ENCODE measurements around the gene SLC44A3.

The SLC44A3 gene

GRCh38 chr1:94919241-94920030 lies 99.3 kb downstream of the SLC44A3 start:
- no peak for TF ChIP-seq CTCF (IDR thresholded peaks at IDR 0.05; ENCODE audit: borderline replicate concordance, insufficient read depth, low read depth, low read length)
- no peak overlapping the region for H3K4me3 ChIP-seq (ENCODE audit: low read depth, low read length)

- TF ChIP-seq CTCF (IDR thresholded peaks at IDR 0.05; ENCODE audit: borderline replicate concordance, insufficient read depth, low read depth, low read length): no peak
Observed at GRCh38 chr1:94920061-94920460, 99.9 kb downstream of the SLC44A3 start.

GRCh38 chr1:94921977-94922376 lies 101.8 kb downstream of the SLC44A3 start:
- TF ChIP-seq CTCF (IDR thresholded peaks at IDR 0.05; ENCODE audit: borderline replicate concordance, insufficient read depth, low read depth, low read length): no peak
- H3K4me3 ChIP-seq (ENCODE audit: low read depth, low read length): no peak overlapping the region

More at GRCh38 chr1:94920061-94920460, 99.9 kb downstream of the SLC44A3 start:
- H3K4me3 ChIP-seq (ENCODE audit: low read depth, low read length): no peak overlapping the region

- no peak overlapping the region for H3K4me3 ChIP-seq (ENCODE audit: low read depth, low read length)
- no peak for TF ChIP-seq CTCF (IDR thresholded peaks at IDR 0.05; ENCODE audit: borderline replicate concordance, insufficient read depth, low read depth, low read length)
Observed at GRCh38 chr1:94922761-94923331, 102.7 kb downstream of the SLC44A3 start.

GRCh38 chr1:94925004-94925403 lies 104.8 kb downstream of the SLC44A3 start:
- TF ChIP-seq CTCF (IDR thresholded peaks at IDR 0.05; ENCODE audit: borderline replicate concordance, insufficient read depth, low read depth, low read length): no peak
- H3K4me3 ChIP-seq (ENCODE audit: low read depth, low read length): no peak overlapping the region

GRCh38 chr1:94925561-94926125 lies 105.5 kb downstream of the SLC44A3 start:
- H3K4me3 ChIP-seq (ENCODE audit: low read depth, low read length): no peak overlapping the region
- no peak for TF ChIP-seq CTCF (IDR thresholded peaks at IDR 0.05; ENCODE audit: borderline replicate concordance, insufficient read depth, low read depth, low read length)

All from GM12875 (cell line).